Rectal smooth muscle tissue (tissue), 1 donor: ENCODE measurements around the gene BAIAP3.
A peak's percentile ranks its signal among the peaks of the same experiment; 100 is the strongest.

ENCODE experiments used
- H3K27ac ChIP-seq: one replicate; pipeline ENCODE4 v1.7.0; 2013; ENCODE audit warnings: low read depth, low read length, inconsistent platforms
- H3K27me3 ChIP-seq: one replicate; pipeline ENCODE4 v1.7.0; 2013; ENCODE audit warnings: low read length; ENCODE audit not compliant: control insufficient read depth, insufficient read depth
- H3K36me3 ChIP-seq: one replicate; pipeline ENCODE4 v1.7.0; 2013; ENCODE audit warnings: low read length; ENCODE audit not compliant: control insufficient read depth, insufficient read depth
- H3K4me1 ChIP-seq: one replicate; pipeline ENCODE4 v1.7.0; 2013; ENCODE audit warnings: low read length; ENCODE audit not compliant: control insufficient read depth, insufficient read depth
- H3K4me3 ChIP-seq: one replicate; pipeline ENCODE4 v1.7.0; 2013; ENCODE audit warnings: low read length
- H3K9ac ChIP-seq: one replicate; pipeline ENCODE4 v1.7.0; 2013; ENCODE audit warnings: low read length

BAIAP3 gene

DNA sequence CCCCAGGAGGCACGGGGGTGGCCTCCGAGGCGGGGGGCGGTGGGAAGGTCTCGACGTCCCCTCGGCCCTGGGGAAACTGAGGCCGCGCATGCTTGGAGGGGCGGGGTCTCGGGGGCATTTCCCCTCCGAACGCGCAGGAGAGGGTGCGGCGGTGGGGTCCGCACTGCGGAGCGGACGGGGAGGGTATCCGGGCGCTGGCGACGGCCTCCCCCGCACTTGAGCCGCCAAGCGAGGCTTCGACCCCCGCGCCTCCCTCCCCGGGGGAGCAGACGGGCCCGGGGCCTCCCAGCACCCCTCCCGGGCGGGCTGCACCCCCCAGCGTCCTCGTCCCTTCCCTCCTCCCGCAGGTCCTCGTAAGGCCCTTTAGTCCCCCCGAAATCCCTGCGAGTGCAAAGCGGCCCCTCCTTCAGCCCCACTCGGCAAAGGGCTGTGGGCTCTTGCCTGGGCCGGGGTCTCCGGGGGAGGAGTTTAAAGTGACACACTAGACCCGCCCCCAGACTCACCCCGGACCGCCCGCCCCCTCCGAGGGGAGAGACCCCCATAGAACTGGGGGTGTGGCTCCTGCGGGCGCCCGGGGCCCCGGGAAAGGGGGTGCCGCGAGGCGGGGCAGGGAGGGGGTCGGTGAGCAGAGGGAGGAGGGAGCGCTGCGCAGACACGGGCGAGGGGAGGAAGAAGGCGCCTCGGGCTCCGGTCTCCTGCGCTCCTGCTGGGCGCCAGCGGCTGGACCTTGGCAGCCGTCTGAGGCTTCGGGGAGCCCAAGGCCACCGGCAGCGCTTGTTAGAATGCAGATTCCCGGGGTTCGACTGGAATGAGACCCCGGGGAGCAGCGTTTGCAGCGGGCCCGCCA lies 632 bp downstream of the BAIAP3 start:
- no peak overlapping the region for H3K4me3 ChIP-seq
- H3K27ac ChIP-seq: no peak overlapping the region
- H3K36me3 ChIP-seq: no peaks in the 10 kb centered on the region
- H3K27me3 ChIP-seq: peaks cover 36% of the 10 kb centered on the region
- H3K9ac ChIP-seq: no peak overlapping the region
- no peaks in the 10 kb centered on the region for H3K4me1 ChIP-seq

GRCh38 chr16:1334739-1335138 lies 1.3 kb downstream of the BAIAP3 start:
- Histone ChIP-seq H3K27ac (no peak overlapping the region), H3K9ac (no peak overlapping the region), H3K27me3 (peaks cover 36% of the 10 kb centered on the region), H3K36me3 (no peaks in the 10 kb centered on the region), H3K4me3 (no peak overlapping the region), H3K4me1 (no peaks in the 10 kb centered on the region)

DNA sequence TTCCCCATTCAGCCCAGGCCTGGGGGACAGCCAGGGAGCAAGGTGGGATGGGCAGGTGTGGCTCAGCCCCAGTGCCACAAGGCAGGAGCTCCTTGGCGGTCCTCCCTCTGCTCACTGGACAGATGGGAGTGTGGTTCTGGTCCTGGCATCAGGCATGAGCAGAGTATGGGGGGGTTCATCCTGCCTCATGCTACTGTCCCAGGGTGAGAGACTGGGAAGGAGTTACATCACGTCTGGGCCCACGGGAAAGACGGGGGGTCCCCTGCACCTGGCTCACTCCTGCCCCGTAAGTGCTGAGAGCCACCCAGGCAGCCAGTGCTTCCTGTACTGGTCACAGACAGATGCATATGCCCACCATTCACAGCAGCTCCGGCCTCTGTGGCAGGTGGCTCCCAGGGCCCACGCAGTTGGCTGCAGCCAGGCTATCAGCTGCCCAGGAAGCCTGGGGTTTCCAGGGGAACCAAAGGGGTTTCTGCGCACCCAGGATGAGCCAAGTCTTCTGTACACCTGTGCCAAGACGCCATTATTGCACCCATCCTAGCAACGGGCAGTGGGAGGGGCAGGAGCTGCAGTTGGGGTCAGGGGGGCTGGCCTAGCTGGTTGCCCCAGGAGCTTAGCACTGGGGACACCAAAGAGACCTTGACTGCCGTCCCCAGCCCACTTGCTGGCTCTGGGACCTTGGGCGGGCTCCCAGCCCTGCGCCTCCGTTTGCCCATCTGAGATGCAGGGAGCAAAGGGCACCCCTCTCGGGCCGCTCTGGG lies 1.9 kb downstream of the BAIAP3 start:
- no peaks in the 10 kb centered on the region for H3K4me1 ChIP-seq
- H3K27me3 ChIP-seq: peaks cover 36% of the 10 kb centered on the region
- no peak overlapping the region for H3K9ac ChIP-seq

DNA sequence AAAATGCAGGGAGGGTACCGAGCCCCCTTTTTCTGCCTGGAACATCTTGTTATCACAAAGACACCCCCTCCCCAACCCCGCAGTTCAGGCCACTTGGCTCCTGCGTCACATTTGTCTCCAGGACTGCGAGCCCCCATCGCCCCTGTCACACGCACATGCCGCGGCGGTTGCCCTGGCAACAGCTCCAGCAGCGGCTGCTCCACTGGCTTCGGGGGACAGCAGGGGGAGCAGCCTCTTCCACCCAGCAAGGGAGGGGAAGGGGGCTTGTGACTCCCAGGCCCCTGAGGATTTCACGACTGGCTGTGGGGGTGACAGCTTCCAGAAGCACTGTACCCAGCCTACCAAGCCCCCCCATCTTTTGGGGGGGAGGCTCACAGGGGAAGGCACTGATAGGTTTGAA lies 2.6 kb downstream of the BAIAP3 start:
- Histone ChIP-seq H3K36me3 (no peaks in the 10 kb centered on the region), H3K27me3 (peaks cover 36% of the 10 kb centered on the region), H3K27ac (no peak overlapping the region), H3K9ac (no peak overlapping the region), H3K4me3 (no peak overlapping the region), H3K4me1 (no peaks in the 10 kb centered on the region)

More for the DNA sequence above, 1.9 kb downstream of the BAIAP3 start:
- Histone ChIP-seq H3K36me3 (no peaks in the 10 kb centered on the region), H3K27ac (no peak overlapping the region), H3K4me3 (no peak overlapping the region)

DNA sequence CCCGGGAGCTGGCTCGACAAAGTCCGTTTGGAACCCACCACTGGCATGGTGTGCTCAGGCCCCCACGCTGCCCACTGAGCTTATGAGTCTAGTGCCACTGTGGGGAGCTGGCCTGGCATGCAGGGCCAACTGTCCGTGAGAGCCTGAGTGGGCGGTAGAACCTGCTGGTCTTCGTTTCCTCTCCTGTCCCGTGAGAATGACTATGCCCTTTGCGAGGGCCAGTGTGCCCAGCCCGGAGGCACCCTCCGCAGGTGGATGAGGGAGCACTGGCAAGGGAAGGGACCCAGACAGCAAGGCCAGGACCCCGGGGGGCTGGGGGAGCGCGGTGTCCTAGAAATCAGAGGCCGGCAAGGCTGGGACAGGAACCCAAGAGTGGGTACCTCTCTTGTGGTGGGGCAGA lies 3.2 kb downstream of the BAIAP3 start:
- Histone ChIP-seq H3K27me3 (peaks cover 31% of the 10 kb centered on the region), H3K9ac (no peak overlapping the region), H3K4me1 (no peaks in the 10 kb centered on the region), H3K27ac (no peak overlapping the region), H3K4me3 (no peak overlapping the region), H3K36me3 (no peaks in the 10 kb centered on the region)

- Histone ChIP-seq H3K9ac (no peak overlapping the region), H3K4me3 (no peak overlapping the region), H3K27ac (no peak overlapping the region), H3K36me3 (no peaks in the 10 kb centered on the region), H3K27me3 (peaks cover 29% of the 10 kb centered on the region), H3K4me1 (no peaks in the 10 kb centered on the region)
Measured at GRCh38 chr16:1337486-1337885, 4.0 kb downstream of the BAIAP3 start.

DNA sequence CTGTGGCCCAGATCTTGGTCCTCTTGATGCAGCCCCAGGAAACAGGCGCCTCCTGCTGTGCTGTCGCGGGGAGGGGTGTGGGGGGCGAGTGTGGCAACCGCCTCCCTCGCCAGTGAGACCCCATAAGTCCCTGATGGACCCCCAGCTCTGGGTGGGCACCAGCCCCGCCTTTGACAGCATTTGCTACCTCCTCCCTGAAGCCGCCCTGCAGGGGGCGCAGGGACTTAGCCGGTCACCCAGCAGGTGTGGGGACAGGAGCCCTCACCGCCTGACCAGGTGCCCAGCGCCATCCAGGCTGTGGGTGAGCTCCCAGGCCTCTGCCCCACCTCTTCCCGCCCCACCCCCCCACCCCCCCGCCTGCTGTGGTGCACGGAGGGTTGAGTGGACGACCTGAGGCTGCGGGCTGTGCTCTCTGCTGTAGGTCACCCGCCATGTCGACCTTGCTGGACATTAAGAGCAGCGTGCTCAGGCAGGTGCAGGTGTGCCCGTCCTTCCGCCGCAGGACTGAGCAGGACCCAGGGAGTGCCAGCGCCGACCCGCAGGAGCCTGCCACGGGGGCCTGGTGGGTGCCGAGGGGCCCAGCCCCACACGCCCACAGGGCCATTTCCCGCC lies 4.8 kb downstream of the BAIAP3 start:
- Histone ChIP-seq H3K27me3 (peaks cover 26% of the 10 kb centered on the region), H3K27ac (no peak overlapping the region), H3K36me3 (no peaks in the 10 kb centered on the region), H3K9ac (no peak overlapping the region), H3K4me3 (no peak overlapping the region), H3K4me1 (no peaks in the 10 kb centered on the region)

GRCh38 chr16:1338855-1339675 lies 5.6 kb downstream of the BAIAP3 start:
- Histone ChIP-seq H3K27ac (no peak overlapping the region), H3K36me3 (no peaks in the 10 kb centered on the region), H3K4me3 (no peak overlapping the region), H3K4me1 (no peaks in the 10 kb centered on the region), H3K9ac (no peak overlapping the region), H3K27me3 (peaks cover 22% of the 10 kb centered on the region)

- H3K4me3 ChIP-seq: no peak overlapping the region
- no peak overlapping the region for H3K27ac ChIP-seq
- H3K36me3 ChIP-seq: no peaks in the 10 kb centered on the region
- H3K27me3 ChIP-seq: peaks cover 14% of the 10 kb centered on the region
- H3K9ac ChIP-seq: no peak overlapping the region
- H3K4me1 ChIP-seq: no peaks in the 10 kb centered on the region
Measured at GRCh38 chr16:1340730-1341494, 7.5 kb downstream of the BAIAP3 start.

GRCh38 chr16:1341495-1342420 lies 8.3 kb downstream of the BAIAP3 start:
- no peak overlapping the region for H3K27ac ChIP-seq
- peak overlapping the region; percentile 4 for H3K4me3 ChIP-seq
- no peaks in the 10 kb centered on the region for H3K4me1 ChIP-seq
- H3K36me3 ChIP-seq: no peaks in the 10 kb centered on the region
- H3K9ac ChIP-seq: no peak overlapping the region
- peaks cover 10% of the 10 kb centered on the region for H3K27me3 ChIP-seq
